ENCODE data around the gene NUMB.
A peak's percentile ranks its signal among the peaks of the same experiment; 100 is the strongest.

NUMB gene

DNA sequence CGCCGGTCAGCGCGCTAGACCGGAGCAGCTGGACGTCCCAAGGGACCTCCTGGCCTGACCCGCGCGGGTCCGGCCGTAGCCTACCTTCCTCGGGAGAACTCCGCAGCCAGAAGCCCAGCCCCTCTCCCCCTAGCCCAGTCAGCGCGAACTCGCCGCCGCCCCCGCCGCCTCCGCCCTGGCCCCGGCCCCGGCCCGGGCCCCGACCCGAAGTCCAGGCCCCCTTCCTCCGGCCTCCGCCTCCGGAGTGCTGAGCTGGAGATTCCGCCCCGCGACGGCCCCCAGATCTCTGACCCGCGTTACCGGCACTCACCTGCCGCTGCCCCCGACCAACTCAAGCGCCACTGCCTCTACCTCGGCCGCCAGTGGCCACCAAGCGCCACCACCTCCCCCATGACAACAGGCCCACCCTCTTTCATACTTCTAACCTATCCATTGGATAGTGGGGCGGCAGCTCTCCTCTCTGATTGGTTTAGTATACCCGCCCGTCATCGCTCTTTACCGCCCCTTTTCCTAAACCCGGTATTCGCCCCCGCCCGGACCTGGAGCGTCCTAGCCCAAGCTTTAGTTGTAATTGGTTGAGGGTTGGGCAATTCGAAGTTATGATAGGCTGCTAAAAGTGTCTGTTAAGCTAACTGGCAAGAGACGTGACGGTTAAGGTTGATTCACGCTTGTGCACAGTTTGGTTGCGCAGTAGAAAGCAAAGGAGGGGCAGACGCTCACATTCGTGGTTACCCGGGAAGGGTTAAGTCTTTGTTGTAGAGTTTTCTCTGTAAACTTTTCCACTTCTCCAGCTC lies at the start of gene NUMB:
TSS of gene NUMB (minus strand) at position 364 of the 794 bp plus-strand sequence. CDS start 102,795 bp downstream, outside the sequence.
- peak; percentile 94 for DNase-seq (ENCODE audit: low spot score)

- DNase-seq (ENCODE audit: low spot score): no peak
These were observed 45.3 kb upstream of the NUMB start for GRCh38 chr14:73503648-73504047.

DNA sequence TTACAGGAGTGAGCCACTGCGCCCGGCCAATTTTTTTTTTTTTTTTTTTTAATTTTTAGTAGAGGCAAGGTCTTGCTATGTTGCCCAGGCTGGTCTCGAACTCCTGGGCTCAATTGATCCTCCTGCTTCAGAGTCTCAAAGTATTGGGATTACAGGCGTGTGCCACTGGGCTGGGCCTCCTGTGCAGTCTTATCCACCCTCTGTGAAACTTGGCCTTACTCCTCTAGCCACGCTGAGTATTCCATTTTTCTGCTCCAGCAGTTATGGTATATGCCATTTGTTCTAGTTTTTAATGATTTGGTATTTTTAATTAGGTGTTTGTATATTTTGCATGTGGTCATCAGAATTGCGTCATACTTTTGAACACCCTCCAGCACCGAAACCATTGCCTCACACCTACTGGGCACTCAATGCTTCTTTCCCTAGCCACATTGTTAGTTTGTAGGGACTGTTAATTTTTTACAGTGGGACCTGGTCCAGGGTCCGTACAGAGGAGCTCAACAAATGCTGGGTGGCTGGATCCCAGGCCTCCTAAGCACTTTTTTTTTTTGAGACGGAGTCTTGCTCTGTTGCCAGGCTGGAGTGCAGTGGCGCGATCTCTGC lies 43.8 kb upstream of the NUMB start:
- no peak for DNase-seq (ENCODE audit: low spot score)

GRCh38 chr14:73500360-73500759 lies 42.0 kb upstream of the NUMB start:
- DNase-seq (ENCODE audit: low spot score): no peak

DNA sequence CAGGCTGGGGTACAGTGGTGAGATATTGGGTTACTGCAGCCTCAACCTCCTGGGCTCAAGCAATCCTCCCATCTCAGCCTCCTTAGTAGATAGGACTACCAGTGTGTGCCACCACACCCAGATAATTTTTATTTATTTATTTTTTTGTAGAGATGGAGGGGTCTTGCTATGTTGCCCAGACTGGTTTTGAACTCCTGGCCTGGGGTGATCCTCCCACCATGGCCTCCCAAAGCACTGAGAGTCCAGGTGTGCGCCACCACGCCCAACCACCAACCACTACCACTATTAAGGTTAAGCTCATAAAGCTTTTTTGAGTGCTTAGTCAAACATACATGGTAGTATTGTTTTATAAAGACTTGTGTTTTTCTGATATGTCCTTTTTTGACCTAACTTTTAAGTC lies 36.2 kb upstream of the NUMB start:
- no peak for DNase-seq (ENCODE audit: low spot score)

DNA sequence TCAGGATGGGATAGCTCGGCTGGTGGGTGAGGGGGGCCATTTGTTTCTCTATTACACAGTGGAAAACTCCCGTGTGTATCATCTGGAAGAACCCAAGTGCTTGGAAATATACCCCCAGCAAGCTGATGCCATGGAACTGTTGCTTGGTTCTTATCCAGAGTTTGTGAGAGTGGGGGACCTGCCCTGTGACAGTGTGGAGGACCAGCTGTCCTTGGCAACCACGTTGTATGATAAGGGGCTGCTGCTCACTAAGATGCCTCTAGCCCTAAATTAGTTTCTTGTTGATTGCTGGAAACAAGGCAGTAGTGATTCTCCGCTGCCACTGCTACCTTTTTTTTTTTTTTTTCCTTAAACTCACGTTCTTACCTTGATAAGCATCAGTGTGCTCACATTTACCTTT lies 34.3 kb upstream of the NUMB start:
- DNase-seq (ENCODE audit: low spot score): no peak

GRCh38 chr14:73492043-73492552 lies 33.8 kb upstream of the NUMB start:
- no peak for DNase-seq (ENCODE audit: low spot score)

- peak; percentile 52 for DNase-seq (ENCODE audit: low spot score)
These were observed 33.1 kb upstream of the NUMB start for GRCh38 chr14:73491256-73492042.

- DNase-seq (ENCODE audit: low spot score): no peak
These were observed 31.3 kb upstream of the NUMB start for GRCh38 chr14:73489481-73490175.

- no peak for DNase-seq (ENCODE audit: low spot score)
These were observed 20.3 kb upstream of the NUMB start for GRCh38 chr14:73478684-73479083.

DNA sequence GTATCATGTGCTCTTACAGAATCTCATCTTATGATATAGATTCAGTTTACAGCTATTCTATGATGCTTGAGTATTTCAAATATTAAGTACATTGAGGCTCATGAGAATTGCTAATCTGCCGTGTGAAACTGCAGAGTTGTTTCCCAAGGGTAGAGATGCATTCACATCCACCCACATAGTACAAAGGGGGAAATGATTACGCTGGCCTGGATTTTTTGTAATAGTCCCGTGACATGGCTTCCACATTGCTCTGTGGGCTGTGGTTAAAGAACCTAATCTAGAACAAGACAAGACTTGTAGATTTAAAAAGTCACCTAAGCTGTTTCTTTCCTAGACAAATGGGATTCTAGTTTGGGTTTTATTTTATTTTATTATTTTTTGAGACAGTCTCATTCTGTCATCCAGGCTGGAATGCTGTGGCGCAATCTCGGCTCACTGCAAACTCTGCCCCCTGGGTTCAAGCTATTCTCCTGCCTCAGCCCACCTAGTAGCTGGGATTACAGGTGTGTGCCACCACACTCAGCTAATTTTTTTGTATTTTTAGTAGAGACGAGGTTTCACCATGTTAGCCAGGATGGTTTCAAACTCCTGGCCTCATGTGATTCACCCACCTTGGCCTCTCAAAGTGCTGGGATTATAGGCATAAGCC lies 19.4 kb upstream of the NUMB start:
- no peak for DNase-seq (ENCODE audit: low spot score)

DNA sequence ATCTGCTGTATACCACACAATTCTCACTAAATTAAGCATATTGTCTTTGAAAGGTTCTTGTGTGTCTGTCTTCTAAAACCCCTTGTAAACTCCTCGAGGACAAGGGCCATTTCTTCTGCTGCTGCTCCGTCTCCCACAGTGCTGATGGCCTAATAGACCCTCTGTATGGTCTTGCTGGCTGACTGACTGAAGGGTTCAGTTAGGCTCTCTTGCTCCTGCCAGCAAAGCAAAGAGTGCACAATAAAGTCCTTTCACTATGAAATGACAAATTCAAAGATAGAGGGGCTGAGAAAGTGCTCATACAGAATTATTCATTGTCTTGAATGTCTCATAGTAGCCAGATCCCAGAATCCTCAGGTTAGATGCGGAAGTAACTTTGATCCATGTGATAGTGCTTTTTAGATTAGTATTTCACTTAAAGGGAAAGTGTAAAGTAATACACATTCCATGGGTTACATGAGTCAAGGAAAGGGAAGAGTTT lies 18.1 kb upstream of the NUMB start:
- DNase-seq (ENCODE audit: low spot score): no peak

GRCh38 chr14:73474952-73475351 lies 16.6 kb upstream of the NUMB start:
- no peak for DNase-seq (ENCODE audit: low spot score)

GRCh38 chr14:73472185-73473114 lies 14.1 kb upstream of the NUMB start:
- peak; percentile 45 for DNase-seq (ENCODE audit: low spot score)

DNA sequence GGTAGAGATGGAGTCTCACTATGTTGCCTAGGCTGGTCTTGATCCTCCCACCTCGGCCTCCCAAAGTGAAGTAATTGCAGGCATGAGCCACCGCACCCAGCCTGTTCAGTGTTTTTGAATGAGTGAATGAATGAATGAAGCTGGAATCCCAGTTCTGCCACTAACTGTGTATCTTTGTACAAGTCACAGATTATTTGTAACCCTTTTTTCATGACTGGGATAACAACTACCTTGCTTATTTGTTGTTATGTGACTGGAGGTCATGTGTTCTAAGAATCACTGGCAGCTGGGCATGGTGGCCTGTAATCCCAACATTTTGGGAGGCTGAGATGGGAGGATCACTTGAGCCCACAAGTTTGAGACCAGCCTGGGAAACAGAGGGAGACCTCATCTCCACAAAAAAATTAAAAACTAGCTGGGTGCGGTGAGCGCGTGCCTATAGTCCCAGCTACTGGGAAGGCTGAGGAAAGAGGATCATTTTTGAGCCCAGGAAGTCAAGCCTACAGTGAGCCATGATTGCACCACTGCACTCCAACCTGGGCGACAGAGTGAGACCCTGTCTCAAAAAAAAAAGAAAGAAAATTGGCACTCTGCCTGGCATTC lies 13.3 kb upstream of the NUMB start:
- DNase-seq (ENCODE audit: low spot score): no peak

- DNase-seq (ENCODE audit: low spot score): no peak
These were observed 10.6 kb upstream of the NUMB start for GRCh38 chr14:73468828-73469375.

DNA sequence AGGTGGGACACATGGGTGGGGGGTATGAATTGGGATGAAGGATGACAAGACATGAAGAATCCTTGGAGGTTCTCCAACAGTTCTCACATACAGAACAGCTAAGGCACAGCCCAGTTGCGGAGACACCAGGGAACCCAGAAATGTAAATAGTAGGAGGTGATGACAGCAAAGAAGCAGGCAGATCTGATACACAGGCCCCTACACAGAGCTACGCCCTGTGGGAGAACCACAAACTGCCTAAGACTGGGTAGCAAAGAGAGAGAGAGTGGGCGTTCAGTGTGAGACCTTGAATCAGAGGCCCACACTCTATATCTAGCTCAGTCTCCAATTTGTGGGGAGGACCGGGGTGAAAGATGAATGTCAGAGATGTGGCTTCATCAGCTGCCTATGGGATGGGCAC lies 9.5 kb upstream of the NUMB start:
- DNase-seq (ENCODE audit: low spot score): no peak

GRCh38 chr14:73467377-73467776 lies 9.0 kb upstream of the NUMB start:
- DNase-seq (ENCODE audit: low spot score): no peak

DNA sequence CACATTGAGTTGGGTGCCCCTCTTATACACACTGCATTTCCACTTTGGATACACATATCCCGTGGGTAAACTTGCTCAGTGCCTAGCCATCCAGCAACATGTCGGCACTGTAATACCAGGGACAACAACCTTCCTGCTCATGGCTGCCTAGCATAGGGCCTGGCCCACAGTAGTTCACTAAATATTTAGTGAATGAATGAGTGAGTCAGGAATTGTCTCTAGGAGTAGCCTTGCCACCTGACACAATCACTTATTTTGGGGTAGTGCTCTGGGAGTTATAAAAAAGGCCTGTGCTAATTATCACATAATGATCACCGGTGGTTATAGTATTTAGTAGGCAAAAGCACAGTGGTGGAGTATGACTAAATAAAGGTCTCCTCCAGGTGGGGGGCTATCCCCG lies 8.5 kb upstream of the NUMB start:
- DNase-seq (ENCODE audit: low spot score): no peak

All from HuH-7 (cell line).